NCI-H526 treated with DMSO at 0.1 percent for 48 hours (cell line): Measurements from ENCODE around the gene ARHGAP25.

Source experiments
- DNase-seq: peaks from one replicate; lab custom pipeline; 2025; lab: John Stamatoyannopoulos, UW

The ARHGAP25 gene

GRCh38 chr2:68720665-68721064 lies 13.9 kb upstream of the ARHGAP25 start:
- no peak for DNase-seq

GRCh38 chr2:68721482-68722101 lies 13.0 kb upstream of the ARHGAP25 start:
- no peak for DNase-seq

DNA sequence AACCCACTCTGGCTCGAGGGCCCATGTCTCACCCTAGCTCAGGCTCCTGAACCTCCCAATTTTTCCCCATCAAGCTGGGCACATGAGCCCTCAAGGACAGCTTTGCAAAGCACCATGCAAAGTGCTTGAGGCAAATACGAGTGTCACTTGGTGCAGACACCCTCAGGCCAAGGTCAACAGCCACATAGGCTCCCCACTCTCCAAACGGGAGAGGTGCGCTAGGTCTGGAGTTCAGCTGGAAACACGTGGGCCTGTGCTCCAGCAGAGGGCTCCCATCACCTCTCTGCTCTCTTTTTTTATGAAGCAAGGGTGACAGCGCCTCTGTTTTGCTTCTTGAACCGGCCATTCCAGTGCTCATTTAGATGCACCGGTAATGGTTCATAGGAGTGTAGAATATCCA lies 11.9 kb upstream of the ARHGAP25 start:
- no peak for DNase-seq

DNA sequence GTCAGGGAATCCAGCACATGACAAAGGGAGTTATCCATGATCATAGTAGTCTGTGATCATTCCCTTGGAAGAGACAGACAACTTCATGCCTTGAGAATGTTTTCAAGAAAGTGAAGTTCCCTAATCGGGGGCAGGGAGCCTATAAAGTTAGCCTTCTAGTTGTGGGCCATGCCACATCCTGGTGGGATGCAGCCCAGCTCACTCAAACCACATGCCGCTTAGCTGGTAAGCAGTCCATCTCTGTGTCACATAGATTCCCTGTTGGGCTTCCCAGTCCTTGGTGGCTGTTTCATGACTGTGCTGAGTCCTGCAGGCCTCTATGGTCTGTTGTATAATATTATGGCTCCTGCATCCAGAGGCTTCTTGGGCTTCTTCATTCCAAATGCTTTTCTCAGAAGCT lies 11.4 kb upstream of the ARHGAP25 start:
- no peak for DNase-seq

GRCh38 chr2:68726100-68726499 lies 8.5 kb upstream of the ARHGAP25 start:
- DNase-seq = no peak

DNA sequence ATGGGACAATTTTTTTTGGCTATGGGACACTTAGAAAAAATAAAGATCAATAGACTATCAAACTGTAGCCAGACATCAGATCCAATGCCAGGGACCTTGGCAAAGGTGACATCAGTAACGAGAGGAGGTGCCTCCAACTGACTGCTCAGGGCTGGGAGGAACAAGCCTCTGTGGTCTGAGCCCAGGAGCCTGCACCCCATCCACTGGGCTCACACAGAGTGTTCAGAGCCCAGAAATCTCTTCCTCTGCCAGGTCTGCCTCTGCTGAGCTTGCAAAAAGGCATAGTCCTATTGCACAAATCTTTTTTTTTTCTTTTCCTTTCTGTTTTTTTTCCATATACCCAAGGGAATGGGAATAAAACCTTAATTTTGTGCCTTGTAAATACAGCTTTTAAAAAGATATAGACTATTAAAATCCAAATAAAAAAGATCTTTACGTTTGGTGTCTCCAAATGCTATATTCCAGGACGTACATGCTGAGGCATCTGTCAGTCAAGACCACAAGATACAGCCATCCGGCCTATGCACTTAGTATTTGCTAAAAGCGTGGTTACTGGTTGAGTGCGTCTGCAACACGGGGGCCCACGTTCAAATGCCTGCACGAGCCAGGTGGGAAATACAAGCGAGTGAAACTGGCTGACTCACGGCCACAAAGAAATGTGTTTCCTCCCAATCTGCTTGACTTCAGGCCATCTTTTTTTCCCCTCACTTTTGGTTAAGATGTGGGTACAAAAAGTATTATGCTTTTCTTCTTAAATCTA lies 7.8 kb upstream of the ARHGAP25 start:
- no peak for DNase-seq

DNA sequence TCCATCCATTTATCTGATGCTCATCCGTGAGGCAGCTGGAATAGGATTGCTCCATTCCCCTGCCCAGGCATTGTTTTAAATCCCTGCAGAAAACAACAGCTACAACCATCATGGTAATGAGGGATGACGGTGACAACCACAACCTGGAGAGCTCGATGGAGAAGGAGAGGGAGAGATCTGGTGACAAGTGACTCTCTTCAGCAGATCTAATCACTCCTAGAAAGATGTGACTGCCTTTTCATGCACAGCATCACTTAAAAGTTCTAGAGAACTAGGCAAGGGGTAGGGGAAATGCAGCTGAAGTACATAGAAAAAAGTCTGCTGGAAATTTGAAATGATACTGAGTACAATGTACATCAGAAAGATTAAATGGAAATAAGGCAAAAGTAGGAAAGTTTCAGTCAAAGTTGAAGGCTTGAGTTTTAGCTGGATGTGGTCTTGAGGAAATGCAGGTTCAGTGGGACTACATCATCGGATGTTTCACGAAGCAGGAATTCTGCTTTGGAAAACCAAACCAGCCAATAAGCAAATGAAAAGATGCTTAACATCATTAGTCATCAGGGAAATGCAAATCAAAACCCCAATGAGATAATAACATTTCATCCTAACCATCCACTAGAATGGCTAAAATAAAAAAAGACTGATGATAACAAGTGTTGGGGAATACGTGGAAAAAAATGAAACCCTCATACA lies 6.8 kb upstream of the ARHGAP25 start:
- DNase-seq = no peak

- DNase-seq = no peak
These were observed 3.8 kb upstream of the ARHGAP25 start for GRCh38 chr2:68730828-68731227.

DNA sequence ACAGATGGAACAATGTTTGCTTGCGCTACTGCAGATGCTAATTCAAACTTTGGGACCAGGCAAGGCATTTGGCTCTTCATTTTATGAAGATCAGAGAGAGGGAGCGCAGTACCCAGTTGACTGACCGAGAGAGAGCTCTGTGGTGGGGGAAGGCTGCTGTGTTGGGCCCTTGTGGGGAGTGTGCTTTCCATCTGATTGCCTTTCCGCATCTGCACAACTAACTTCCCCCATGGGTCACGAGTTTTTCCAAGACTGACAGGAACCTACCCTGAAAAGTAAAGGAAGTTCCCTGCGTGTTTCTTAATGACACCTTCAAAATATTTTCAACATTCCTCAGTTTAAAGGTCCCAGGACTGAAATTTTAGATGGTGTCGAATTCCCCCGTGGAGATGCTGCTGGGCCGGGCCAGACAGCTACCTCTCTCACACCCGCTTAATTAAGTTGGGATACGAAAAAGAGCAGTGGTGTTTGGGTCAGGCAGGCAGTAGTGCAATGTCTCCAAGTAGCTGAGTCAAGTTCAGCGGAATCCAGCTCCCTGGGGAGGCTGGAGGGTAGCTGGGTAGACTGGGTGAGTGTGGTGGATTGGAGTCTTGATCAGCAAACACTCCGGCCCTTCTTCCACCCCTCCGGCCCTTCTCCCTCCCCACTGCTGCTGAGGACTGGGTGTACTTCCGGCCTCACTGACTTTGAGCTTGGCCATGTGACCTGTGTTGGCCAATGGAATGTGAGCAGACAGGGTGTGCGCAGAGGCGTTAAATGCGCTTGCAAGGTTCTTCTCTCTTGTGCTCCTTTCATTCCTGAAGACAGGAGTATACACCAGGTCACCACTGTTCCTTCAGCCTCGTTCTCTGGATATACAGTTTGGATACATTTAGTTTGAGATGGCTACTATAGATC lies 2.3 kb upstream of the ARHGAP25 start:
- DNase-seq = no peak

- no peak for DNase-seq
These were observed 1.2 kb upstream of the ARHGAP25 start for GRCh38 chr2:68733365-68733764.

DNA sequence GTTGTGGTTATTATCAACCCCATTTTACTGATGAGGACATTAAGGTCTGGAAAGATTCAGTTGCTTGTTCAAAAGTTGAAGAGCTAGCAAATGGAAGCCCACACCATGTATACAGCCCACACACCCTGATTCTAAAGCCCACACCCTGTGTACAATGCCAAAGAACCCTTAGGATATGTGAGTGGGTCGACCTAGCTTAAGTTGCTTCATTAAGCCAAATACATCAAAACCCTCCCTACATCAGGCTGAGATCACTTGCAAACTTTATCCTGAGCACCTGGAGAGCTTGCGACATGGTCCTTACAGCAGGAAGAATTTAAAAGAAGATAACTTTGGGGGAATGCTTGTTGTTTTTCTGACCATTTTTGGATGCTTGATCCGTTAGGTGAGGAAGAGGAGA lies 435 bp upstream of the ARHGAP25 start:
- no peak for DNase-seq

DNA sequence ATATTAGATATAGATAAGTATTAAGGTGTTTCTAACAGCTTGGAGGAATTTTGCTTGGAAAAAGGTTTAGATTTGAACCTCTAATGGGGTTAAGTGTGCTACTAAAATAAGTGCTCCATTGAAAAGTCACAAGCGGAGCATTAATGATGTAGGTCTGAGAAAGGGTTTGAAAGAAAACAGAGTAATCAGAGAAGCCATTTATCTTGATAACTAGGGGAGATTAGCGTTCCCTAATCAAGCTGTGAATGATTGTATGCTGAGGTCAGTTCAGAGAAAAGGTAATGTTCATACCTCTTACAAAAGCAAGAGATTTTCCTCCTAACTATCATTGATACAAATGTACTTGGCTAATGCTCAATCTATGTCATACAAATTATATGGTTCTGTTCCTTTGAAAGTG lies 1.5 kb downstream of the ARHGAP25 start:
- DNase-seq = no peak

DNA sequence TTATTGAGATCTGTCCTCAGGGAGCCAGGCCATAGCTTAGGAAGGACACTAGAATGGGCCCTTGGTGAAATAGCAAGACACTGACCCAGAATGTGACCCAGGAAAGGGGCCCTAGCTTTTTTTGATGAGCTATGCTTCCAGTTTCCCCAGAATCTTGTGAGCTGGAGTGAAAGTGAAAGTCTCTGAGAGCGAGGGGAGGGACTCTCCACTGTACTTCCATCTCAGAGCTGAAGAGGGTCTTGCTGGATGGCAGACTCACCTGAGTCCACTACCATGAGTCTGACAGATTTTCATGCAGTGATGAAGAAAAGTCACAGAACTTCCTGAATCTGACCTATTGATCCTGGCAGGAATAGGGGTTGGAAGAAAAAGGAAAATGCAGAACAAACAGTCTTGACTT lies 3.1 kb downstream of the ARHGAP25 start:
- DNase-seq = no peak

DNA sequence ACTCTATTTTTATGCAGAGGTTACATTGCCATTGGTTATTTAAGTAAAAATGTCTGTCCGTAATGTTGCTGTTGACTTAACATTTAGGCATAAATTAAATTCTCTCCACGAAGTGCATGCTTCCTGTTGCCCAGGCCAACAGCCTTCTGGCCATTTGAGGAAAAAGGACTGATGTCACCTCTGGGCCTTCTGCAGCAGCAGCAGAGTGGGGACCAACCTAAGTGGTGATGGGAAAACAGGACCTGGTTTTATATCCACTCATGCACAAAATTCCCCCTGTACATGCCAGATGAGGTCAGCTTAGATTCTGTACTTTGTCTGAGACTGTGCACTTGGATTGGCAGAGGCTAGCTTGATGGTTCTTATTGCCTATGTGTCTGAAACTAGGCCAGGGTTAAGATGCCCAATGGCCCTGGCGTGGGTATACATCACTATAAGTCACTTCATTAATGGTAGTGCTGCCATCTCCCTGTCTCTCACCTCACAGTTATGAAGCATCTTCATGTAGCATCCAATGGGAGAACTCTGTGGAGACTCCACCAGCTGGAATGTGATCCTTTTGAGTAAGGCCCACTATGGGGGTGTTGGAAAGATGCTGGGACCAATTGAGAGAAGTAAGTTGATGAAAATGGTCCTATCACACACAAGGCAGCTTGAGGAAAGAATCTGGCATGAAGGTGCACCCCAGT lies 4.4 kb downstream of the ARHGAP25 start:
- DNase-seq = no peak

DNA sequence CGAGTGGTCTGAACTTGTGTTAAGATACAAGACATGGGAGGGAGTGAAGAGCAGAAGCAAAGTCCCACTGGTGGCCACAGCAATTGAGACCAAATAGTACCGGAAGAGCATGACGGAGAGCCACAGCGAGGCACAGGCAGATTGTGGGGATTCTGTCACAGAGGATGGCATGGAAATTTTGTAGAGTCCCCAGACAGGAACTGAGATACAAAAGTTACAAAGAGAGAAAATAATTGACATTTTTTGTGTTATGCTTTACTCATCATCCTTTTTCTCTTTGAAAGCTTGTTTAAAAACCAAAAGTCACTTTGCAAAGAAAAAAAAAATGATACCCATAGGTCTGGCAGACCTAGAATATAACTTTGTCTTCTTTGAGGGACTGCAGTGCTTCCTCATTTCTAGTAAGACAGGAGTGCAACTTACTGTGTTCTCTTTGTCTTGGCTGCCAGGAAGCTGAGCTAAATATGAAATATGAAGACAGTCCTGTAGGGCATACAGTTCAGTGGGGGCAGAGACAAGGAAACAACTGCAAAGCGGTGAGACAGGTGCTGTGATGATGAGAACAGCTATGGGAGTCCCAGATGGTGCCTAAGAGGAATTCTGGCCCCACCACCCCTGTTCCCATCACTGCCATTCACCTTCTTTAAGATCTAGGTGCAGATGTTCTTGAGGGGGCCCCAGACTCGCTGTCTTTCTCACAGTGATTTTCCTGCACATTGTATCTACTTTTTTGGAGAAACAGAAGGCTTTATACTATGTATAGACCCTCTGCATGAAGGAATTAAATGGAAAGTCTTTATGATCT lies 5.2 kb downstream of the ARHGAP25 start:
- no peak for DNase-seq

DNA sequence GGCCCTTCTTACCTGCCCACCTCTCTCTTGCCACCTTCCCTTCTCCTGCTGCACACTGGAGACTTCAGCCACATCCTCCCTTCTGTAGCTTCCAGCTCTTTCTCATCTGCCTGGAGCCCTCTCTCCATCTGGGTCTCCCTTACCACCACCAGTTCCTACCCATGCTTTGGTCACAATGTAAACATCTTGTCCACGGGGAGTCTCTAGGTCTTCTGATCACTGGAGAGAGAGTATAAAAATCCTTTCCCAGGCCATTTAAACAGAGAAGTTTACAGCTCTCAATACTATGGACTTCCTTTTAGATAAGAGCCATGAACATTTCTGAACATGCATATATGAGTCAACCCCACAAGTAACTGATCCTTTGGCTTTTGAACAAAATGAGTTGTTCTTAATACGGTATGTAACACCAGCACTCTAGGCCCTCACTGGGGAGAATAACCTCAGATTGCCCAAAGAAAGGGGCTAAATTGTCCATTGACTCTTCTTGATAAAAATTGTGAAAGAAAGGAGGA lies 5.8 kb downstream of the ARHGAP25 start:
- no peak for DNase-seq

DNA sequence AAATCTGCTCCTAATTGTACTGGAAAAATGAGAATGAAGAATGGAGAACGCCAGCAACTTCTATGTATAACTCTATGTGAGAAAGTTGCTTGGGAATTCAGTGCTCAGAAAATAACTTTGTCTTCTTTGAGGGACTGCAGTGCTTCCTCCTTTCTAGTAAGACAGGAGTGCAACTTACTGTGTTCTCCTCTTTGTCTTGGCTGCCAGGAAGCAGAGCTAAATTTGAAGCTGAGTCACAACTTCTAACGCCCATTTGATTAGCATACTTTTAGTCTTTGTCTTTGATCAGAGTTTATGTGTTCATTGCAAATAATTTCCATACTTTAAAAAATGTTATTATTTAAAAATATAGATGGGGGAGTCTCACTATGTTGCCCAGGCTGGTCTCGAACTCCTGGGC lies 6.6 kb downstream of the ARHGAP25 start:
- no peak for DNase-seq

DNA sequence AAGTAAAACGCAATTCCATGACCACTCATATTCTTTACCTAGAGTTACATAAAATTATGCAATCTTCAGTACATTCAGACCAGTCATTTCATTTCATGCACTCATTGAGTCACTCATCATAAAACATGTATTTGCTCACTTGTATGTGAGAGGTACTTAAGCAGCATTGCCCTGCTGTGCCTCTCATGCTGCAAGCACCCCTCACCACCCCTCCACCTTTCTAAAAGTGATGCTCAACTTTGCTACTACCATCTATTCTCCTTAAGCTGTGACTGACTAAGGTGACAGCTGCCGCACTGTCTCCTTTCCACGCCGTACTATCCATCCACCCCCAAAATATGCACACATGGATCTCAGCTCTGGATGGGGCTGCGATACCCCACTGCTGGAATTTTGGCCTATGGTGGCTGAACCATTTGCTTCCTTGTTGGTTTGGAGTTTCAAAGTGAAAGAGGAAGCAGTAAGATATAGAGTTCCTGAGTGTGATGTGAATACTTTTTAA lies 7.2 kb downstream of the ARHGAP25 start:
- DNase-seq = no peak

DNA sequence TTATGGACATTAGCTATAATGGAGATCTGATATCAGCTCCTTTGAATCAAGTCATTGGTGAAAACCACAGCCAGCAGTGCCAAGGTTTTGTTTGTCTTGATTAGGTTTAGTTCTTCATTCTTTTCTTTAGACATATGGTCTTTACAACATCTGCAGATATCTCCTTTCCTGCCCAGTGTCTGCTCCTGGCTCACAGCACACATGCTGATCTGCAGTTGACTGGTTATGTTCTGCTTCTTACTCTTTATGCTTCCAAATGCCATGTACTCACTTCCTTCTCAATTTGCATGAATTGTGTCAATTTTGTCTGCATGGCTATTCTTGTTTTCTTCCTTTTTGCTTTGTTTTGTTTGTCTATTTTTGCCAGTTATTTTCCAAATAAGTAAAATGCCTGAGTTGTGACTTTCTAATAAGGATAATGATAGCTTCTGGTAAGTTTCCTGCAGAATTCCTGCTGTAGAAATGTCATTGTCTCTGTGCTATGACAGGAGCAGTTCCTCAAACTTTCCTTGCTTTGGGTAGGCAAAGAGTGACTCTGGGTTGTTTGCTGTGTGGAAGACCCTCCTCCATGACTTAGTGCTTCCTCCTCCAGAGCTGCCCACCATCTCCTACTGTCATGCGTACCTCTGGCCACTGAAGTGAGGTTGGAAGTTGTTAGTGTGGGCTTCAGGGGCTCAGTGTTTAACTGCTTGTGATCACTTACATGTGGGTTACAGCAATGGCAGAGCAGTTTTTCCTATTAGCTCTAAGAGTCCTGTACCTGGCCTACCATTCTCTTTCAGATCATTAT lies 8.2 kb downstream of the ARHGAP25 start:
- DNase-seq = no peak

DNA sequence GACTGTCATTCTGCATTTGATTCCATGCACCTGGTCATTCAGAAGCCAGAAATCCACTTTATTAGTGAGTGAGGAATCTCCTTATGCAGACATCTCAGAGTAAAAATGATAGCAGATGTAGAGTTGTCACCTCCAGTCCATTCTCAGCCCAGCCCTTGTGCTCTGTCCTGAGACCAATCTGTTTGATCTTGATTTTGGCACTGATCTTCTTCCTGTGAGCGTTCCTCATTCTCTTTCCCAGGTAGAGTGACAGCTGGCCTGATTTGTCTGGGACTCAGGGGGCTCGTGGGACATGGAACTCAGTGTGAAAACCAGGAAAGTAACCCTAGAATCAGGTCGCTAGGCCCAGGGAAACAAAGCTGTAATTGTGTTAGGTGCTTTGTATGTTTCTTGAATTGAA lies 8.9 kb downstream of the ARHGAP25 start:
- no peak for DNase-seq
